Psoas muscle (tissue), 8 donors: ENCODE data around the gene AK2. TPM values are rescaled to one million over a fixed set of nuclear protein-coding genes. Genes with fewer than 3 reads are reported as not detected.
A peak's percentile ranks its signal among the peaks of the same experiment; 100 is the strongest.
"Not testable (repeated sequence)": the region's sequence is repeated elsewhere in the genome, so short reads cannot be mapped to it uniquely, and the experiment has no call there.

Source experiments
- ATAC-seq, 4 donors: fragments of 200-7000 bp; cut with Tn5 transposase; one replicate each; pipeline ENCODE4 v1.9.1; 2020; ENCODE audit warnings: moderate library complexity in 3 of 4, mild to moderate bottlenecking in 2 of 4
- DNase-seq, 2 donors: peaks; one replicate each; pipeline ENCODE4 v3.0.0-alpha.2; 2020
- H3K27ac ChIP-seq: fragments of 200-600 bp; one replicate; pipeline ENCODE4 v1.8.0; 2022
- H3K27me3 ChIP-seq, 3 donors: fragments of 200-600 bp in 1 of 3; one replicate each; pipeline versions ENCODE4 v1.6.1 to v1.8.0; 2013 to 2022; ENCODE audit warnings: low read length in 2 of 3, mild to moderate bottlenecking in 2 of 3, moderate library complexity in 1 of 3; ENCODE audit not compliant: insufficient read depth in 3 of 3
- H3K36me3 ChIP-seq, 2 donors: fragments of 200-600 bp in 1 of 2; one replicate each; pipeline versions ENCODE4 v1.6.1 to v1.8.0; 2013 to 2022; ENCODE audit warnings: low read depth in 1 of 2, mild to moderate bottlenecking in 1 of 2, moderate library complexity in 1 of 2; ENCODE audit not compliant: insufficient read depth in 1 of 2
- H3K4me1 ChIP-seq: fragments of 200-600 bp; one replicate; pipeline ENCODE4 v1.8.0; 2022
- H3K4me3 ChIP-seq: fragments of 200-600 bp; one replicate; pipeline ENCODE4 v1.8.0; 2022; ENCODE audit warnings: mild to moderate bottlenecking
- H3K9me3 ChIP-seq: fragments of 200-600 bp; one replicate; pipeline ENCODE4 v1.8.0; 2022
- WGBS, 3 donors: extraction: QIAGEN DNeasy Blood & Tissue Kit; methylation state at CpG; one replicate each; pipeline versions ENCODE4 v1.1.6 to v1.1.7; 2013; 5-methylcytosine and 5-hydroxymethylcytosine counted together
- intact Hi-C, 2 donors: fragments of 100-400 bp; cut with DNase I; formaldehyde crosslinking; loops; one replicate each; pipeline versions ENCODE4 v1.11.0 to v1.14.2; 2022
- polyA plus RNA-seq, 3 donors: library from polyadenylated mRNA; stranded (reverse); fragments of 200-250 nt; gene quantifications; one replicate each; pipeline ENCODE4 v1.2.3, GENCODE V29; 2013
- total RNA-seq, 4 donors: library from RNA; stranded (reverse); fragmentation: NEBNext Ultra II Directional in 2 of 4; extraction: Animal tissue kit (Norgen Biotek cat#: 25700) in 2 of 4; gene quantifications; one replicate each; pipeline versions ENCODE4 v1.2.1 to v1.2.4, GENCODE V29; 2021 to 2023
- TF ChIP-seq, protein P1 (sequence below): fragments of 200-600 bp; IDR thresholded peaks from one replicate; pipeline ENCODE4 v1.8.0; 2022; ENCODE audit warnings: antibody characterized with exemption
- donor health status: healthy with polysubstance abuse.
- donor health status: DM: no; HTN: no; CAD: no; lungs with moderate emphysema.
- donor health status: Bipolar disorder and iron deficiency.
- donor health status: healthy.
- donor health status: DM: yes; HTN: yes; CAD: no.
- donor health status: DM: no; HTN: no; CAD: no.
- donor health status: DM: no; HTN: no; CAD: no.
- donor health status: DM: yes; HTN: yes; CAD: no.

Gene AK2
- total and polyA plus RNA-seq, 7 donors, result 108 to 270 (median 152) TPM

DNA sequence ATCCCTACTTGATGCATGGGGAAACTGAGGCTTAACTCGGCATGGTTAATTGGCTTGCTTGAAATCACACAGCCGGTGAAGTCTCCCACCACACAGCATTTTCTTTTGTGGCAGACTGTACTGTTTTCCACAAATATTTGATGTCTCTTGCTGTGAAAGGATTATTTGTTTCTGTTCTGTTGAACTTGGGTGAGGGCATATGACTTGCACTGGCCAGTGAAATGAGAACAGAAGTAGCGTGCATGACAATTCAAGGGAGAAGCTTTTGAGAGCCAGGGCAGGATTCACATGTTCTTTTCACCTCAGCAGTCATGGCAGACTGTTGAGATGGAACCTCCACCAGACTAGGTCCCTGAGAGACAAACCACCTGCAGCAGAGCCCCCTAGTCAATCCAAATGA, 11.7 kb upstream of the AK2 start:
- TF ChIP-seq, protein P1, sequence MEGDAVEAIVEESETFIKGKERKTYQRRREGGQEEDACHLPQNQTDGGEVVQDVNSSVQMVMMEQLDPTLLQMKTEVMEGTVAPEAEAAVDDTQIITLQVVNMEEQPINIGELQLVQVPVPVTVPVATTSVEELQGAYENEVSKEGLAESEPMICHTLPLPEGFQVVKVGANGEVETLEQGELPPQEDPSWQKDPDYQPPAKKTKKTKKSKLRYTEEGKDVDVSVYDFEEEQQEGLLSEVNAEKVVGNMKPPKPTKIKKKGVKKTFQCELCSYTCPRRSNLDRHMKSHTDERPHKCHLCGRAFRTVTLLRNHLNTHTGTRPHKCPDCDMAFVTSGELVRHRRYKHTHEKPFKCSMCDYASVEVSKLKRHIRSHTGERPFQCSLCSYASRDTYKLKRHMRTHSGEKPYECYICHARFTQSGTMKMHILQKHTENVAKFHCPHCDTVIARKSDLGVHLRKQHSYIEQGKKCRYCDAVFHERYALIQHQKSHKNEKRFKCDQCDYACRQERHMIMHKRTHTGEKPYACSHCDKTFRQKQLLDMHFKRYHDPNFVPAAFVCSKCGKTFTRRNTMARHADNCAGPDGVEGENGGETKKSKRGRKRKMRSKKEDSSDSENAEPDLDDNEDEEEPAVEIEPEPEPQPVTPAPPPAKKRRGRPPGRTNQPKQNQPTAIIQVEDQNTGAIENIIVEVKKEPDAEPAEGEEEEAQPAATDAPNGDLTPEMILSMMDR, result no peak
- WGBS, 3 donors, result 81 to 85% (median 84%) methylated on average over 3 of the region's 3 CpGs
- no peaks in the 10 kb centered on the region for H3K27me3 ChIP-seq
- H3K36me3 ChIP-seq, result no peaks in the 10 kb centered on the region
- intact Hi-C loops, result no loop called here
- H3K27ac ChIP-seq, result no peak overlapping the region
- H3K9me3 ChIP-seq, result no peaks in the 10 kb centered on the region
- H3K4me3 ChIP-seq, result no peak overlapping the region
- peaks cover 10% of the 10 kb centered on the region for H3K4me1 ChIP-seq
- DNase-seq (no peak), ATAC-seq (no peak)

DNA sequence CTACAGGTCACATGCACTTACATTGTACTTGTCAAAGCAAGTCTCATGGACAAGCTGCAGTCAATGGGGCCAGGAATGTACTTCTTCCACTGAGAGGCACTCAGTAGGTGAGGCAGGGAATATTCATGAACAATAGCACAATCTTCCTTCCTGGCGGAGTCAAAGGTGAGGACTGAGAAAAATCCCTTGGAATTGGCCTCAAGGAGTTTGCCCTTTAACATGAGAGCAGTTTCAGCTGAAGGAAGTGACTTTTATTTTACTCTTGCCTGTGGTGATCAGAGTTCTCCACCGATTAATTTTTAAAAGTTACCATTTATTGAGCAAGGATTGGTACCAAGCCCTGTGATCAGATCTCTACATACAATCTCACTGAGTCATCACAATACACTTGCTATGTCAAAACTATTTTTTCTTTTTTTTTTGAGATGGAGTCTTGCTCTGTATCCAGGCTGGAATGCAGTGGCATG, 11.2 kb upstream of the AK2 start:
- Histone ChIP-seq H3K36me3 (no peaks in the 10 kb centered on the region), H3K4me1 (peaks cover 10% of the 10 kb centered on the region), H3K27ac (no peak overlapping the region), H3K4me3 (no peak overlapping the region), H3K9me3 (no peaks in the 10 kb centered on the region), H3K27me3 (no peaks in the 10 kb centered on the region)
- DNase-seq (no peak), ATAC-seq (no peak)
- TF ChIP-seq, protein P1, result no peak
- 89 to 93% (median 92%) methylated on average over 2 of the region's 2 CpGs for WGBS, 3 donors
- intact Hi-C loops, result no loop called here

DNA sequence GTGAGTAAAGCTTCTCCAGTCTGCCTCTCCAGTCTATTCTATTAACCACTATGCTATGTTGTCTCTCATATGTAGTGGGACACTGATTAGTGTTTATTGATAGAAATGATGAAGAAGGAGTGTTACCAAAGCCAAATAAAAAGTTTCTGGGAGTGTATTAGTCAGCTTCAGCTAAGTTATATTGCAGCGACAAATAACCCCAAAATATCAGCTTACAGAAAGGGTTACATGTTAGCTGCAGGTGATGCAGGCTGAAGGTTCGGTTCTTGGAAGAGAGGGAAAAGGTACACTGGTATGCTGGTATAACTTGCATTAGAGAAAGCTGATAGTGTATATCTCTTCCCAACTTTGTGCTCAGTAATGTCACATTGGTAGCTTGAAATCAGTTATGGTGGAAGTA, 10.6 kb upstream of the AK2 start:
- no peaks in the 10 kb centered on the region for H3K36me3 ChIP-seq
- H3K27ac ChIP-seq, result no peak overlapping the region
- TF ChIP-seq, protein P1, result no peak
- H3K27me3 ChIP-seq, result no peaks in the 10 kb centered on the region
- intact Hi-C loops, result no loop called here
- peaks cover 10% of the 10 kb centered on the region for H3K4me1 ChIP-seq
- H3K4me3 ChIP-seq, result no peak overlapping the region
- DNase-seq (no peak), ATAC-seq (no peak)
- WGBS, 3 donors, result 93 to 95% (median 95%) methylated on average over 2 of the region's 2 CpGs
- no peaks in the 10 kb centered on the region for H3K9me3 ChIP-seq

DNA sequence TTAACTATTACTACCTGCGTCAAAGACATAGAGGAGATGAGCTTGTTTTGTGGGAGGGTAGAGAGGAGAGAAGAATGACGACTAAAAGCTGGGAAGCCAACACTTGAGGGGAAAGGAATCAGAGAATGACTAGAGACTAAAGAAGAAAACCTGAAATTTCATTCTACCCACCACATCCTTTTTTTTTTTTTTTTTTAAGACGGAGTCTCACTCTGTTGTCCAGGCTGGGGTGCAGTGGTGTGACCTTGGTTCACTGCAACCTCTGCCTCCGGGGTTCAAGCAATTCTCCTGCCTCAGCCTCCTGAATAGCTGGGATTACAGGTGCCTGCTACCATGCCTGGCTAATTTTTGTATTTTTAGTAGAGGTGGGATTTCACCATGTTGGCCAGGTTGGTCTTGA, 9.6 kb upstream of the AK2 start:
- intact Hi-C loops, H3K4me1 ChIP-seq, H3K36me3 ChIP-seq, H3K27me3 ChIP-seq, DNase-seq, ATAC-seq, H3K27ac ChIP-seq, H3K4me3 ChIP-seq, H3K9me3 ChIP-seq: not testable (repeated sequence)
- WGBS, 3 donors, result 85 to 98% (median 85%) methylated on average over 3 to 4 of the region's 4 CpGs

DNA sequence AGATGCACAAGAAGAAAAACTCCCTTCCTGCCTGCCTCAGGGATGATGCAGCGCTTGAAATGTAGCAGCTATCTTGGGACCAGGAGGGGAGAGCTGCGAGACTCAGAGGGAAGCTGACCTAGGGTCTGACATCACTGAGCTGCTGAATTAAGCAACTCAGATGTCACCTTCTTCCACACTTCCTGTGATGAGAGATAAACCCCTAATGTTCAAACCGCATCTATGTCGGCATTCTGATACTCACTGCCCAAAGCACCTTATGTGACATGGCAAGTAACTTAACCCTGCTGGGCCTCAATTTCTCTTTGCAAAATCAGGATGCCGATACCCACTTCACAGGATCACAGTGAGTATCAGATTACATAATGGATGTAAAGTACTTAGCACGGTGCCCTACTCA, 9.1 kb upstream of the AK2 start:
- Histone ChIP-seq H3K9me3 (no peaks in the 10 kb centered on the region), H3K36me3 (no peaks in the 10 kb centered on the region), H3K4me3 (no peak overlapping the region), H3K4me1 (peaks cover 10% of the 10 kb centered on the region), H3K27me3 (no peaks in the 10 kb centered on the region), H3K27ac (no peak overlapping the region)
- no peak for DNase-seq
- TF ChIP-seq, protein P1, result no peak
- intact Hi-C loops, result no loop called here
- WGBS, 3 donors, result 47 to 60% (median 51%) methylated on average over 6 of the region's 6 CpGs
- peak; percentile 37 to 67 (median 56) for ATAC-seq
